TTC549 (cell line): ENCODE data around the gene ALG8.
"Not testable (repeated sequence)": the region's sequence is repeated elsewhere in the genome, so short reads cannot be mapped to it uniquely, and the experiment has no call there.

Source experiments
- FAIRE-seq: peaks from 2 replicates; lab custom pipeline; 2012; peaks lifted over from hg19 to GRCh38; lab: Jason Lieb, UNC

Gene ALG8

GRCh38 chr11:78139422-78140391, at the start of gene ALG8:
TSS of gene ALG8 (minus strand) at chr11:78139626. CDS start at chr11:78139588, 38 bp downstream.
- FAIRE-seq, result no peak

- FAIRE-seq, result no peak
Observed at GRCh38 chr11:78188286-78189173, 49.1 kb upstream of the ALG8 start, which contains the start of the genes KCTD21 and USP35. TSS of gene KCTD21 (minus strand) at chr11:78188626. CDS start at chr11:78174554, 14,072 bp downstream. TSS of gene USP35 (plus strand) at chr11:78188919. CDS start at chr11:78196246, 7,327 bp downstream.

- no peak for FAIRE-seq
Observed at GRCh38 chr11:78187366-78188285, 48.2 kb upstream of the ALG8 start.

GRCh38 chr11:78181185-78181584, 41.8 kb upstream of the ALG8 start:
- FAIRE-seq, result no peak

GRCh38 chr11:78180751-78181150, 41.3 kb upstream of the ALG8 start:
- no peak for FAIRE-seq

- no peak for FAIRE-seq
Observed at GRCh38 chr11:78179459-78180071, 40.1 kb upstream of the ALG8 start.

- no peak for FAIRE-seq
Observed at GRCh38 chr11:78177216-78177615, 37.8 kb upstream of the ALG8 start.

GRCh38 chr11:78176605-78177141, 37.2 kb upstream of the ALG8 start:
- no peak for FAIRE-seq

- FAIRE-seq, result not testable (repeated sequence)
Observed at GRCh38 chr11:78175862-78176261, 36.4 kb upstream of the ALG8 start.

- no peak for FAIRE-seq
Observed at GRCh38 chr11:78171951-78172350, 32.5 kb upstream of the ALG8 start.

- FAIRE-seq, result no peak
Observed at GRCh38 chr11:78170874-78171549, 31.6 kb upstream of the ALG8 start.

GRCh38 chr11:78170413-78170812, 31.0 kb upstream of the ALG8 start:
- no peak for FAIRE-seq

GRCh38 chr11:78168539-78169477, 29.4 kb upstream of the ALG8 start:
- no peak for FAIRE-seq

GRCh38 chr11:78166855-78167469, 27.5 kb upstream of the ALG8 start:
- no peak for FAIRE-seq

- no peak for FAIRE-seq
Observed at GRCh38 chr11:78164471-78164870, 25.0 kb upstream of the ALG8 start.

GRCh38 chr11:78163828-78164227, 24.4 kb upstream of the ALG8 start:
- no peak for FAIRE-seq

- no peak for FAIRE-seq
Observed at GRCh38 chr11:78161962-78162371, 22.5 kb upstream of the ALG8 start.

GRCh38 chr11:78161346-78161745, 21.9 kb upstream of the ALG8 start:
- no peak for FAIRE-seq

GRCh38 chr11:78160557-78160956, 21.1 kb upstream of the ALG8 start:
- FAIRE-seq, result no peak
